K562 (cell line): ENCODE results near the gene EHD2. TPM values are rescaled to one million over a fixed set of nuclear protein-coding genes. Genes with fewer than 3 reads are reported as not detected.

Experiments used
- ATAC-seq: fragments of 200-7000 bp; cut with Tn5 transposase; 3 replicates; pipeline ENCODE4 v1.9.1; 2020; ENCODE audit warnings: moderate library complexity
- BruUV-seq: library from RNA; stranded (reverse); fragments of 400-500 nt; replicated peaks from 2 replicates; lab custom pipeline; 2021; lab: Mats Ljungman, UMichigan
- CTCF ChIA-PET: fragments of 300-600 bp; formaldehyde crosslinking; extraction: SDS; loops from one replicate; lab custom pipeline; 2021; ENCODE audit warnings: low intra/inter-chr PET ratio; lab: Yijun Ruan, JAX
- POLR2A ChIA-PET: fragments of 300-600, 350-650 bp; sonication (Branson Sonifier 250); formaldehyde crosslinking; extraction: SDS; loops from one replicate; lab custom pipeline; 2021; ENCODE audit warnings: antibody characterized with exemption, inconsistent platforms; lab: Yijun Ruan, JAX
- DNase-seq, 4 experiments: peaks; one replicate each; pipeline versions ENCODE4 v3.0.0 to v3.0.0-alpha.2; 2011 to 2018; ENCODE audit warnings: low spot score in 3 of 4, mixed read lengths in 3 of 4; ENCODE audit errors: extremely low read depth in 1 of 4
- FAIRE-seq: peaks from 2 replicates; lab custom pipeline; 2011; peaks lifted over from hg19 to GRCh38; lab: Jason Lieb, UNC
- H2AFZ ChIP-seq: 2 replicates; pipeline ENCODE4 v1.6.0; 2011; ENCODE audit warnings: low read depth, low read length, control low read depth, inconsistent platforms
- H3K27ac ChIP-seq: fragments of 200-600 bp; 3 replicates; pipeline ENCODE4 v1.8.0; 2011; ENCODE audit warnings: low read depth, mild to moderate bottlenecking, control low read depth, inconsistent platforms, low read length, moderate library complexity, mixed read lengths; ENCODE audit errors: extremely low read depth
- H3K27me3 ChIP-seq, 2 experiments: fragments of 300-600 bp in 1 of 2; 2 replicates in 1 of 2; 3 replicates in 1 of 2; pipeline versions ENCODE4 v1.6.0 to v1.8.0; 2011; ENCODE audit warnings: inconsistent platforms in 2 of 2, low read length in 2 of 2, mild to moderate bottlenecking in 1 of 2, mixed read lengths in 1 of 2, moderate library complexity in 1 of 2; ENCODE audit not compliant: control insufficient read depth in 2 of 2, insufficient read depth in 2 of 2
- H3K36me3 ChIP-seq: fragments of 300-600 bp; 3 replicates; pipeline ENCODE4 v1.8.0; 2011; ENCODE audit warnings: mild to moderate bottlenecking, low read length, inconsistent platforms; ENCODE audit not compliant: control insufficient read depth, insufficient read depth
- H3K4me1 ChIP-seq, 2 experiments: fragments of 200-600 bp in 1 of 2; replicated peaks in 1 of 2; 2 replicates in 1 of 2; 3 replicates in 1 of 2; pipeline versions ENCODE4 v1.5.1 to v1.8.0; 2011; ENCODE audit warnings: inconsistent platforms in 2 of 2, low read length in 2 of 2, mild to moderate bottlenecking in 1 of 2, mixed read lengths in 1 of 2, moderate library complexity in 1 of 2; ENCODE audit not compliant: control insufficient read depth in 2 of 2, insufficient read depth in 2 of 2
- H3K4me2 ChIP-seq: 2 replicates; pipeline ENCODE4 v1.6.1; 2011; ENCODE audit warnings: low read length, control low read depth, inconsistent platforms, mixed read lengths; ENCODE audit not compliant: insufficient read depth
- H3K4me3 ChIP-seq: fragments of 200-600 bp; sonication (generic), shearing (Covaris generic); 2 replicates; pipeline ENCODE4 v1.5.1; 2016; ENCODE audit warnings: control low read depth, inconsistent platforms
- H3K79me2 ChIP-seq: fragments of 200-600 bp; 3 replicates; pipeline ENCODE4 v1.8.0; 2011; ENCODE audit warnings: low read length, inconsistent platforms; ENCODE audit not compliant: control insufficient read depth, insufficient read depth
- H3K9ac ChIP-seq, 2 experiments: 2 replicates each; pipeline versions ENCODE4 v1.6.0 to v1.6.1; 2011; ENCODE audit warnings: low read depth in 2 of 2, low read length in 2 of 2, control low read depth in 1 of 2, inconsistent platforms in 1 of 2, mild to moderate bottlenecking in 1 of 2, mixed read lengths in 1 of 2; ENCODE audit not compliant: insufficient read depth in 1 of 2
- H3K9me1 ChIP-seq: one replicate; pipeline ENCODE4 v1.6.0; 2011; ENCODE audit warnings: inconsistent platforms, mild to moderate bottlenecking, low read length, moderate library complexity; ENCODE audit not compliant: control insufficient read depth, insufficient read depth
- H3K9me3 ChIP-seq: replicated peaks from 2 replicates; pipeline ENCODE4 v1.5.1; 2011; ENCODE audit warnings: low read depth, low read length, inconsistent platforms; ENCODE audit not compliant: control insufficient read depth, insufficient read depth
- H4K20me1 ChIP-seq: replicated peaks from 2 replicates; pipeline ENCODE4 v1.6.1; 2011; ENCODE audit warnings: low read length, inconsistent platforms, mixed read lengths; ENCODE audit not compliant: control insufficient read depth, insufficient read depth
- CREM ChIP-seq: IDR thresholded peaks from 2 replicates; pipeline ENCODE4 v1.6.1; 2014; ENCODE audit warnings: antibody characterized with exemption, low read depth
- FOXK2 ChIP-seq, 2 experiments: fragments of 450-650 bp; IDR thresholded peaks in 1 of 2; conservative IDR thresholded peaks in 1 of 2; 2 replicates each; pipeline ENCODE4 v1.6.1; 2016; ENCODE audit warnings: low read depth in 2 of 2, mild to moderate bottlenecking in 1 of 2
- KDM4B ChIP-seq, 2 experiments: fragments of 450-650 bp in 1 of 2; sonication (generic) in 1 of 2; IDR thresholded peaks; 2 replicates each; pipeline ENCODE4 v1.6.1; 2016 to 2017; ENCODE audit warnings: borderline replicate concordance in 2 of 2, antibody characterized with exemption in 1 of 2, low read depth in 1 of 2, mild to moderate bottlenecking in 1 of 2
- MAZ ChIP-seq, 2 experiments: fragments of 450-650 bp in 1 of 2; sonication (generic) in 1 of 2; formaldehyde crosslinking; IDR thresholded peaks in 1 of 2; conservative IDR thresholded peaks in 1 of 2; 2 replicates each; pipeline versions ENCODE4 v1.4.0 to v1.5.0; 2020; ENCODE audit warnings: mild to moderate bottlenecking in 1 of 2, missing genetic modification reagents in 1 of 2
- MYNN ChIP-seq, 2 experiments: sonication (generic); formaldehyde crosslinking in 1 of 2; IDR thresholded peaks; 2 replicates each; pipeline versions ENCODE4 v1.5.0 to v1.6.1; 2016 to 2020; ENCODE audit warnings: antibody characterized with exemption in 1 of 2, missing genetic modification reagents in 1 of 2
- RAD21 ChIP-seq, 2 experiments: fragments of 250-450 bp in 1 of 2; fragments of 450-650 bp in 1 of 2; sonication (Bioruptor Pico) in 1 of 2; formaldehyde crosslinking in 1 of 2; IDR thresholded peaks in 1 of 2; conservative IDR thresholded peaks in 1 of 2; 2 replicates each; pipeline versions ENCODE4 v1.4.0 to v1.8.0; 2020 to 2022; ENCODE audit warnings: mild to moderate bottlenecking in 2 of 2, moderate library complexity in 1 of 2
- RCOR1 ChIP-seq, 2 experiments: IDR thresholded peaks; 2 replicates each; pipeline ENCODE4 v1.6.1; 2012; ENCODE audit warnings: low read depth in 2 of 2, low read length in 2 of 2, borderline replicate concordance in 1 of 2, improper control_type of control experiment in 1 of 2
- SMC3 ChIP-seq: conservative IDR thresholded peaks from 2 replicates; pipeline ENCODE4 v1.6.1; 2011; ENCODE audit warnings: low read depth, low read length, improper control_type of control experiment; ENCODE audit not compliant: insufficient read depth
- TCF3 ChIP-seq: sonication (generic); formaldehyde crosslinking; IDR thresholded peaks from 2 replicates; pipeline ENCODE4 v1.4.0; 2020; ENCODE audit warnings: mild to moderate bottlenecking, missing genetic modification reagents
- ZNF644 ChIP-seq: fragments of 200-800 bp; sonication (Bioruptor generic); IDR thresholded peaks from 2 replicates; pipeline ENCODE4 v1.6.1; 2016; ENCODE audit warnings: low read depth, missing genetic modification characterization, missing compliant biosample characterization
- WGBS: fragments of 100-300 bp; shearing (Covaris generic); methylation state at CpG from one replicate; pipeline ENCODE4 v1.1.6; 2016; ENCODE audit warnings: low coverage, mixed read lengths; ENCODE audit not compliant: insufficient coverage; ENCODE audit errors: missing lambda C conversion rate; 5-methylcytosine and 5-hydroxymethylcytosine counted together
- in situ Hi-C: fragments of 300-500 bp; cut with MboI; formaldehyde crosslinking; loops from 4 replicates; pipeline ENCODE4 v1.15.0; 2018; ENCODE audit warnings: inconsistent platforms, mixed read lengths
- intact Hi-C: fragments of 100-400 bp; cut with micrococcal nuclease; formaldehyde crosslinking; loops from 2 replicates; pipeline ENCODE4 v1.14.2; 2022
- polyA plus RNA-seq, 8 experiments: library from polyadenylated mRNA; depleted of rRNA in 4 of 8; stranded (reverse) in 5 of 8; unstranded in 3 of 8; fragments of >200 nt; fragmentation: Nextera tagmentation in 2 of 8; fragmentation: Illumina TruSeq in 1 of 8; extraction: Ambion mirVana in 2 of 8; extraction: Trizol in 1 of 8; gene quantifications; 2 replicates each; pipeline versions ENCODE4 v1.2.1 to v1.2.3, GENCODE V29; 2011 to 2014; ENCODE audit warnings: inconsistent platforms in 1 of 8, missing spikeins in 1 of 8
- total RNA-seq, 7 experiments: library from RNA; depleted of rRNA in 6 of 7; stranded (reverse); fragments of >200 nt in 6 of 7; fragmentation: Illumina TruSeq in 2 of 7; extraction: Trizol in 2 of 7; gene quantifications; 2 replicates each; pipeline versions ENCODE4 v1.2.1 to v1.2.3, GENCODE V29; 2011 to 2021; ENCODE audit warnings: low replicate concordance in 1 of 7
- TF ChIP-seq, protein P1 (sequence below), 2 experiments: fragments of 450-650 bp; formaldehyde crosslinking in 1 of 2; IDR thresholded peaks; 2 replicates each; pipeline versions ENCODE4 v1.4.0 to v1.6.1; 2014 to 2020; ENCODE audit warnings: mild to moderate bottlenecking in 2 of 2, borderline replicate concordance in 1 of 2, low read depth in 1 of 2

Gene EHD2
- total and polyA plus RNA-seq, 9 of the 15 experiments (the other 6 are each of a cell fraction or from before 2014, with no cell fraction given), result 1.7 to 32.2 (median 3.0) TPM

DNA sequence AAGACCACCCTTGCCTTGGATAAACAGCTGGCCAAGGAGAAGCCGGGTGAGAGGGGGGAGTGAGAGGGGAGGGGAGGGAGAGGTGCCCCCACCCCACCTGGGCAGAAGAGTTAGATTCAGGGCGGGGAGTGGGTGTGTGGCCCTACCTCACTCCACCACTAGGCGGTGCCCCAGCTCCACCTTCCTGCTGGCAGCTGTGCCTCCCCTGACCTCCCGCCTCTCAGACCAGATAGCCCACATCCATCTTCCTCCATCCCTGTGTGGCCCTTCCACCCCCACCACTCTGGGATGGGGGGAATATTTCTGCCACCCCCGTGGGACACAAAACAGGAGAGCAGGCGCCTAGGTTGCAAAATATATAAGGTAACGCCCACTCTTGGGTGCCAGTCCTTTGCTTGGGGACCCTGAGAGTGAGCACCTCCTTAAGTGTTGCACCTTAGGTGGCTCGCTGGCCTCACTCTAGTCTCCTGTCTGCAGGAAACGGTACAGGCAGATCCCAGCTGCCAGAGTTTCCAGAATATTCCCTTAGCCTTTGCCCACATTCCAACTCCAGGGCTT, 13.8 kb upstream of the EHD2 start:
- 51% methylated on average over 7 of the region's 9 CpGs for WGBS
- peak; percentile 70 for TF ChIP-seq SMC3
- TF ChIP-seq FOXK2 (conservative IDR thresholded peaks at IDR 0.05 in 1 of 2, IDR thresholded peaks at IDR 0.05 in 1 of 2; ENCODE audit: low read depth in 2 of 2), result no peak
- TF ChIP-seq TCF3 (CRISPR knock-in tag), result no peak
- TF ChIP-seq RAD21 (CRISPR knock-in tag; conservative IDR thresholded peaks at IDR 0.05 in 1 of 2, IDR thresholded peaks at IDR 0.05 in 1 of 2), result peak; percentile 27 to 60; a peak in 3 of 4 replicates
- no peak for TF ChIP-seq KDM4B (IDR thresholded peaks at IDR 0.05; ENCODE audit: borderline replicate concordance in 2 of 2, low read depth in 1 of 2)
- no peak for TF ChIP-seq MYNN (IDR thresholded peaks at IDR 0.05)
- TF ChIP-seq MYNN (CRISPR knock-in tag; IDR thresholded peaks at IDR 0.05), result no peak
- TF ChIP-seq ZNF644 (tag), result no peak
- 0 out of 2 replicates have a peak, but pooled peaks have one; percentile 26 for TF ChIP-seq CREM
- TF ChIP-seq, protein P1, sequence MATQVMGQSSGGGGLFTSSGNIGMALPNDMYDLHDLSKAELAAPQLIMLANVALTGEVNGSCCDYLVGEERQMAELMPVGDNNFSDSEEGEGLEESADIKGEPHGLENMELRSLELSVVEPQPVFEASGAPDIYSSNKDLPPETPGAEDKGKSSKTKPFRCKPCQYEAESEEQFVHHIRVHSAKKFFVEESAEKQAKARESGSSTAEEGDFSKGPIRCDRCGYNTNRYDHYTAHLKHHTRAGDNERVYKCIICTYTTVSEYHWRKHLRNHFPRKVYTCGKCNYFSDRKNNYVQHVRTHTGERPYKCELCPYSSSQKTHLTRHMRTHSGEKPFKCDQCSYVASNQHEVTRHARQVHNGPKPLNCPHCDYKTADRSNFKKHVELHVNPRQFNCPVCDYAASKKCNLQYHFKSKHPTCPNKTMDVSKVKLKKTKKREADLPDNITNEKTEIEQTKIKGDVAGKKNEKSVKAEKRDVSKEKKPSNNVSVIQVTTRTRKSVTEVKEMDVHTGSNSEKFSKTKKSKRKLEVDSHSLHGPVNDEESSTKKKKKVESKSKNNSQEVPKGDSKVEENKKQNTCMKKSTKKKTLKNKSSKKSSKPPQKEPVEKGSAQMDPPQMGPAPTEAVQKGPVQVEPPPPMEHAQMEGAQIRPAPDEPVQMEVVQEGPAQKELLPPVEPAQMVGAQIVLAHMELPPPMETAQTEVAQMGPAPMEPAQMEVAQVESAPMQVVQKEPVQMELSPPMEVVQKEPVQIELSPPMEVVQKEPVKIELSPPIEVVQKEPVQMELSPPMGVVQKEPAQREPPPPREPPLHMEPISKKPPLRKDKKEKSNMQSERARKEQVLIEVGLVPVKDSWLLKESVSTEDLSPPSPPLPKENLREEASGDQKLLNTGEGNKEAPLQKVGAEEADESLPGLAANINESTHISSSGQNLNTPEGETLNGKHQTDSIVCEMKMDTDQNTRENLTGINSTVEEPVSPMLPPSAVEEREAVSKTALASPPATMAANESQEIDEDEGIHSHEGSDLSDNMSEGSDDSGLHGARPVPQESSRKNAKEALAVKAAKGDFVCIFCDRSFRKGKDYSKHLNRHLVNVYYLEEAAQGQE (IDR thresholded peaks at IDR 0.05; ENCODE audit: borderline replicate concordance), result peak; percentile 28; the same call in 1 of the 2 replicates
- TF ChIP-seq, protein P1 (CRISPR knock-in tag; IDR thresholded peaks at IDR 0.05; ENCODE audit: low read depth), result no peak
- peak; percentile 28 to 57; a peak in 2 of 4 replicates for TF ChIP-seq MAZ (CRISPR knock-in tag; conservative IDR thresholded peaks at IDR 0.05 in 1 of 2, IDR thresholded peaks at IDR 0.05 in 1 of 2)
- 0 out of 4 replicates have a peak, but pooled peaks of 1 of the 2 experiments have one; percentile 11 for TF ChIP-seq RCOR1 (IDR thresholded peaks at IDR 0.05; ENCODE audit: borderline replicate concordance in 1 of 2, low read depth in 2 of 2, low read length in 2 of 2)

More for the DNA sequence above, 13.8 kb upstream of the EHD2 start:
- Histone ChIP-seq H4K20me1 (no peaks in the 10 kb centered on the region), H3K9ac (no peak overlapping the region), H3K36me3 (peaks cover 27% of the 10 kb centered on the region; the same call in 2 of the 3 replicates), H3K79me2 (no peaks in the 10 kb centered on the region), H3K4me2 (no peak overlapping the region), H3K4me3 (no peak overlapping the region), H3K27ac (no peak overlapping the region), H3K9me3 (no peaks in the 10 kb centered on the region), H3K4me1 (peaks cover 0 to 24% of the 10 kb centered on the region in 2 experiments; a peak in 2 of 5 replicates), H3K9me1 (no peaks in the 10 kb centered on the region), H2AFZ (no peak overlapping the region), H3K27me3 (no peaks in the 10 kb centered on the region)
- ATAC-seq, result peak; percentile 90
- BruUV-seq, result no TSS peak
- intact Hi-C loops (loop anchor here (5.0 to 10.0 kb wide), 3 partner anchors 97 to 405 kb away; partner anchors contain the start of gene NAPA), in situ Hi-C loops (loop anchor here (5.0 kb wide), 1 partner anchor 262 kb away; no protein-coding TSS in a partner anchor)
- FAIRE-seq, result peak; percentile 75
- DNase-seq, result peak; percentile 68 to 86 (median 82)
- ChIA-PET POLR2A (interaction anchor here (1.8 kb wide), 1 partner anchor 252 kb away, joined by 5 read pairs; no protein-coding TSS in a partner anchor), CTCF (interaction anchor here (0.5 to 5.6 kb wide), 5 partner anchors 44 to 262 kb away, joined by 3 to 79 read pairs (median 6); no protein-coding TSS in a partner anchor)
